NCI-H2171 treated with DMSO at 0.1 percent for 48 hours (cell line): ENCODE data around the gene SYN1.

Experiments
- DNase-seq: peaks from one replicate; lab custom pipeline; 2025; lab: John Stamatoyannopoulos, UW

The SYN1 gene

DNA sequence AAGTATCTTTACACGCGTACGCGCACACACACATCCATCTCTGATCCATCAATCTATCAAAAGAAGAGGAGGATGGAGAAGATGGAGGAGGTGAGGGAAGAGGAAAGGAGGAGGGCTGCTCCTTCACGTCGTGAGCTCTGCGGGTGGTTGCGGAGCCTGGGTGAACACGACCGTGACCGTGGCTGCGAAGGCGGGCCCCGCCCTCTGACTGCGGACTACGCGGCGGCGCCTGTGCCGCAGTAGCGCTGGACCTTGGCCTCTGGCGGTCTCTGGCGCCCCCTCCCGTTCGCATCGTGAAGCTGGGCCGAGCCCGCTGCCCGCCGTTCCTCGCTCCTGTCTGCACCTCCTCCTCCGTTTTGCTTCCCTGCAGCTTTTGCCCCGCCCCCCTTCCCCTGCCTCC, 96.4 kb downstream of the SYN1 start:
- peak; percentile 57 for DNase-seq
